ENCODE results near the gene CSMD2.

Gene CSMD2

DNA sequence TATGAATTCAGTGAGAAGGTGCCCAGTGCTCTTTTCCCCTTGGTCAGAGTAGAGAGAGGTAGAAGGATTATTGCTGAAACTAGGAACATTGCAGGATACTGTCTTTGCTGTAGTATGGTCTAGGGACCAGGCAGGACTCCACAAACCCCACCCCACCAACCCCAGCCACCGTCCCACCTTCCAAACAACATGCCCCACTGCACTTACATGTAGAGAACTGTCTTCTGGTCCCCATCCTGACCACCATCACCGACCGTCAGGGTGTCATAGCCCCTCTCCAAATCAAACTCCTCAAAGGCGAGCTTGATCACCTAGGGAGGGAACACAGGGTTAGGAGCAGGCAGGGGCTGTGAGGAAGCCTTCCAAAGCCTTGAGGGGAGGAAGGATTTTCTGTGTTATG is 372.8 kb downstream of the CSMD2 start:
- DNase-seq = no peak

DNA sequence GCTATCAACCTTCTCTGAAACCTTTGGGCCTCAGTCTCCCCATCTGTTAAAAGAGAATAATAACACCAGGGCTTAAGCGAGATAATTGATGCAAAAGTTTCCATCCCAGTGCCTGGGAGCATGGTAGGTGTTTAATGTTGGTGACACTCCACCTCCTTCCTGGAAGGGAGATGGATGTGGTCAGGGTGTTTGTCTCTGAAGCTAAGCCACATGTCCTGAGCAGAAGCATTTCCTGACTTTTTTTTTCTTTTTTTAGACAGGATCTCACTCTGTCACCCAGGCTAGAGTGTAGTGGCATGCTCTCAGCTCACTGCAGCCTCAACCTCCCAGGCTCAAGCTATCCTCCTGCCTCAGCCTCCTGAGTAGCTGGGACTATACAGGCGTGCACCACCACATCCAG is 373.8 kb downstream of the CSMD2 start:
- no peak for DNase-seq

DNA sequence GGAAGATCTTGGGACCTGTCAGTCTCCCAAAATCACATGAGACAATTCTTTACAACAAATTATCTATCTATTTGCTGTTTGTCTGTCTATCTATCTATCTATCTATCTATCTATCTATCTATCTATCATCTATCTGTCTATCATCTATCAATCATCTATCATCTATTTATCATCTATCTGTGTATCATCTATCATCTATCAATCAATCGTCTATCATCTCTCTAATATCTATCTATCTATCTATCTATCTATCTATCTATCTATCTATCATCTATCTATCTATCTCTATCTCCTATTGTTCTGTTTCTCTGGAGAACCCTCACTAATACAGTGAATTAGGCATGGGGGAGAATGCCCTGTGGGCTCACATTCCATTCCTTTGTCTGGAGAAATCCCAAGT is 374.5 kb downstream of the CSMD2 start:
- no peak for DNase-seq

DNA sequence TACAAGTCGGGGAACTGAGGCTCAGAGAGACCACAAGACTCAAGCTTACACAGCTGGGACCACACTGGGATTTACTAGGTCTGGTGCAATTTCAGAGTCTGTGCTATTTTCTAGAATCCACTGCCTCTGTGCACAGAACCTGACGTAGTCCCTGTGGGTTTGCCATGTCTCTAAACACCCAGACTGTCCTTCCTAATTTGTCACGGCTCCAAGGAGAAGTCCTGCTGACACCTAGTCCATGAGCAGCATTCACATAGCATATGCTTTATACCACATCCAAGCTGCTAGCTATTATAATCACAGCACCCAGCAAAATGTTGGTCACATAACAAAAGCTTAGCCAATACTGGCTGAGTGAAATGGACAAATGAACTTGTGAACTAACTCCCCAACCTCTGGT is 380.2 kb downstream of the CSMD2 start:
- no peak for DNase-seq

DNA sequence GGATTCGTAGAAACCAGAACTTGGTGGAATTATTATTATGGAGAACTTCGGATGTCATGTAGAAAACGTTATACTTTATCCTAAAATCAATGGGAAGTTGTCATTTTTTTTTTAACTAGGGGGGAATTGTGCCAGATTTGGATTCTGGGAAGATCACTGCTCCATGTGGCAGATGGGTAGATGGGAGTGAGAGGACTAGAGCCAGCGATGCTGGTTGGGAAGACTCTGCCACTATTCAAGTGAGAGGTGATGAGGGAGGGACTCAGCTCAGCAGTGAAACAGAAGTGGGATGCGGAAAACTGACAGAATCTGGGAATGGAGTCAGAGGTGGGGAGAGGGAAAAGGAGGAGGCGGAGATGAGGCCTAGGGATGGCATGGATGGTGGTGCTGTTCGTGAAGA is 382.3 kb downstream of the CSMD2 start:
- DNase-seq = no peak

DNA sequence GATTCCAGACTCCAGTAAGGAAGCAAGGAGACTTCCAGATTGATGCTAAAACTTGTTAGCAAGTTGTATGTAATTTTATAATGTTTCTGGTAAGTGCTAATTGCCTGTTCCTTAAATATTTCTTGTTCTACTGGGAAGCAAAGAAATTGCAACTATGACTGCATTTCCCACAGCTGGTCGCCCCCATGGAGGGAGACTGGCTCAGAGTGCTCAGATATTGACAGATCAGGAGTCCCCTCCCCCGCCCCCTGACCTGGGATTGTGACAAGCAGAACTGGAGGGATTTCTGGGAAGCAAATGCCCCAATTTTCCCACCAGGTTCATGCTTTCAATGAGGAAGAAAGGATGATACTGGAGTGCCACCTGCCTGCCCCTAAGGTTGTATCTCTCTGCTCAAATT is 383.4 kb downstream of the CSMD2 start:
- no peak for DNase-seq

DNA sequence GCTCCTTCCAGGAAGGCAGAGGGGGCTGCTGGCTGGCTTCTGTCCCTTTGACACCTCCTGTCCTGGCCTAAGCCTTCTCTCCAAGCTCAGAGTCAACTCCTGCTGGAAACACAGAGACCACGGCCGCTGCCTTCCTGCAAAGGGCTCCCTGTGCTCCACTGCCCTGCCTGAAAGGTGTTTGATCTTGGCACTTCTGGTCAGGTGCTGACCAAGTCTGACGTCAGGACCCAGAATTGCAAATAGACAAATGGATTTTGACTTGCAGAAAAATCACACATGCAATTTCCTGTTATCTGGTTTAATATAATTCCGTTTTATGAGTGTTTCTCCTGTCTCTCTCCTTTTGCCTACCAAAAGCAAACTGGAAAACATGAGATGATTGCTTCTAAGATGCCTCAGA is 387.7 kb downstream of the CSMD2 start:
- no peak for DNase-seq

DNA sequence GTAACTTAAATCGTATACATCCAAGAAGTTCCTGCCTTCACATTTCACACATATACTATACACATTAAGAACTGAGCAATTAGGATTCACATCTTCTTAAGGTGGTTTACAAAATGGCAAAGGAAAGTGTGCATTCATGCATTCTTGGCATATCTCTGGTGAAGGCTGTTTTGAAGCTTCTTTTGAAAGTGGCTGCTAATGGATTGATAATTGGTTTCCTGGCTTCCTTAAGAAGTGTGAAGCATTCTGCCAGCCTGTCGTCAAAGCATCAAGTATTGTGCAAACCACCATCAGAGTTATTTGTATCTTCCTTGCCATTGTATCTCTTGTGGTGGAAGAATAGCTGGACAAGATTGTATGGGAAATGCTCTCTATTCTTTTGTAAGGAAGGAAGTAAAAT is 396.2 kb downstream of the CSMD2 start:
- DNase-seq = no peak

DNA sequence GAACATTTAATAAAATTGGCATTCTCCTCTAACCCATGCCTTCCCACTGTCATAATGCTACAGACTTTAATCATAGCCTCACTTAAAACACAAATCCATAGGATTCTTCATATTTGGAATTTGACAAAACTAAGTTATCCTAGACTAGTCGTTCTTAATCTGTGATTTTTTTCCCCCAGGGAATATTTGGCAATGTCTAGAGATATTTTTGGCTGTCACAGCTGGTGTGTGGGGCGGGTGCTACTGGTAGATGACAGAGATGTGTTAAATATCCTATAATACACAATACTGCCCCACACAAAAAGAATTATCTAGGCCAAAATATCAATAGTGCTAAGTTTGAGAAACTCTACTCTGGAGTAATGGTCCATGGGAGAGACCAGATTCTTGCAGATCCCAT is 396.9 kb downstream of the CSMD2 start:
- DNase-seq = no peak

DNA sequence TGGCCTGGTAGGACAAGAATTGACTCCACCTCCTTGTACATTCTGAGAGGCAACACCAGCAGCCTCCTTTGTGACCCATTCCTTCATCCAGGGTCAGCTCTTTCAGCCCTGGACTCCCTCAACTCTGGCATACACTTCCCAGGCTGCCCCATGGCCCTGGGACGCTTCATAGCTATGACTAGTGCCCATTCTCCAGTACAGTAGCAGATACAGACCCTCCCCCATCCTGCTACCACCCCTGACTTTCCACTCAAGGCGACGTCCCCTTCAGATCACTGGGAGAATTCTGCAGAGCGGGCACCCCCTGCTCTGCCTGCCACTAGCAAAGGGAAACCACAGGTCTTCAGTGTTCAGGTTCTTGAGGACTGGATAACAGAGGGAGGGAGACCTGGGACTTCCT is 400.9 kb downstream of the CSMD2 start:
- no peak for DNase-seq

DNA sequence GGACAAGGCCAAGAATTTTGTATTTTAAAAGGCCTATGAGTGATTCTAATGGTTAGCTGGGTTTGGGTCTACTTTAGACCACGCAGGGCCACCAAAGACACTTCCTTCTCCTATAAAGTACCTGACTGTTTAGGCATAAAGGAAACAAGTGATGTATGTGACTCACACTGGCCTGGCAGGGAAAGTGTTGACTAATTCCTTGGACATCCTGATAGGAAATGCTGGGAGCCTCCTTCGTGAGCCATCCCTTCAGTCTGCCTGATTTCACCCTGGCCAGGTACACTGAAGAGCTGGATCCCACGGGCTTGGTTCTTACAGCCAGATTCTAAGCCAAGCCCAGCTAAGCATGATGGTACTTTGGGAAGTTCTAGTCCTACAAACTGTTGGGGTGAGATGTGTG is 401.6 kb downstream of the CSMD2 start:
- DNase-seq = no peak

DNA sequence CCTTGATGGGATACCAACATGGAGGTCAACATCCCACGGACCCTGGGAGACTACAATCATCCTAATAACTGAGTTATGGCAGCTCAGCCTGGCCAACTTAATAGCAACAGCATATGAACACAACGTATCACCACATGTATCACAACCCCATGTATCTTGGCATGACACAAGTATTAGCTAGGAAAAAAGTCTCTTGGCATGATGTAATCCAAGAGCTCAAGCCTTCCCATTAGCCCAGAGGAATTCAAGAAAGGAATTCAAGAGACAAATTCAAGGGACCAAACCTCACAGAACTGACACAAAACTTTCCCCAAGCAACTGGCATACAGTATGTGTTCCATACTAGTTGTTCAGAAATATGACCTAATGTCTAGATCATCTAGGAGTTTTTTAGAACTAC is 402.1 kb downstream of the CSMD2 start:
- DNase-seq = no peak

DNA sequence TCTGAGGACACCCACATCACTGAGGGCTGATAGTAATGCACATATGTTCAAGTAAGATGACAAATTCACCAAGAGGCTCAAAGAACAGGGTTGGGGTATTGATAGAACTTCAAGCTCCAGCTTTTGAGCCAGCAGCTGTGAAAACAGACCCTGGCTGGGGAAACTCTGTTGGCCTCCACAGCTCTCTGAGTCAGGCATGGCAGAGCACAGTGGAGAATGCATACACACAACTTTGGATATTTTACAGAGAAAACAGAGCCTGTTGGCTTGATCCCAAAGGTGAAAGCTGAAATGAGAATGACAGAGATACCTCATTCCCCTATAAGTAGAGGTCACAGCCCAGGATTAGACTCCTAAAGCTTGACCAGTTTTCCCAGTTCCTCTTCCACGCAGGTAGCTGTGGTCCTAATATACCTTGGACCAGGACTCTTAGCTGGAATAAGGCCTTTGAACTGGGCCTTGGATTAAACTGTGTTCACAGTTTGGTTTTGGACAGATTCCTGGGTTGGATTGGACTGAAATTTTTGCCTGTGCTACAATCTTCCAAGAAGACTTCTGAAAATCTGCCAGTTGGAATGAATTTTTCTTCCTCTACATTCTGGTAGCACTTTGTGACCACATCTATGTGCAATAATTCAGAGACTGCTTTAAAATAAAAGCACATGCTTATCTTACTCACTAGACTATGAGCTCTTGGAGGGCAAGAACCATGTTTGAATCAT is 402.8 kb downstream of the CSMD2 start:
- DNase-seq = no peak

DNA sequence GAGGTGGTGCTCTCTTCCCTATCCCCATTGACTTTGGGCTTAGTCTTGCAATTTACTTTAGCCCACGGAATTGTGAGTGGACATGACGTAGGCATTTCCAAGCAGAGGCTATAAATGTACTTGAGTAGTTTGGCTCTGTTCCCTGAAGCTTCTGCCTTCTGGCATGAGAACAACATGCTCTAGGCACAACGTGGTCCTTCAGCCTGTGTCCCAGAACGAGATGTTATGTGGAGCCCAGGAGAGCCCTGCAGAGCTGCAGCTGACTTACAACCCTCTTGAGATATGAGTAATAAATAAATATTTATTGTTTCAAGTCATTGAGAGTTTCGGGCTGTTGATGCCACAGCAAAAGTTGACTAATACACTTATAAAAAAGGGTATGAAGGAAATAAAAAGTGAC is 406.3 kb downstream of the CSMD2 start:
- DNase-seq = no peak

DNA sequence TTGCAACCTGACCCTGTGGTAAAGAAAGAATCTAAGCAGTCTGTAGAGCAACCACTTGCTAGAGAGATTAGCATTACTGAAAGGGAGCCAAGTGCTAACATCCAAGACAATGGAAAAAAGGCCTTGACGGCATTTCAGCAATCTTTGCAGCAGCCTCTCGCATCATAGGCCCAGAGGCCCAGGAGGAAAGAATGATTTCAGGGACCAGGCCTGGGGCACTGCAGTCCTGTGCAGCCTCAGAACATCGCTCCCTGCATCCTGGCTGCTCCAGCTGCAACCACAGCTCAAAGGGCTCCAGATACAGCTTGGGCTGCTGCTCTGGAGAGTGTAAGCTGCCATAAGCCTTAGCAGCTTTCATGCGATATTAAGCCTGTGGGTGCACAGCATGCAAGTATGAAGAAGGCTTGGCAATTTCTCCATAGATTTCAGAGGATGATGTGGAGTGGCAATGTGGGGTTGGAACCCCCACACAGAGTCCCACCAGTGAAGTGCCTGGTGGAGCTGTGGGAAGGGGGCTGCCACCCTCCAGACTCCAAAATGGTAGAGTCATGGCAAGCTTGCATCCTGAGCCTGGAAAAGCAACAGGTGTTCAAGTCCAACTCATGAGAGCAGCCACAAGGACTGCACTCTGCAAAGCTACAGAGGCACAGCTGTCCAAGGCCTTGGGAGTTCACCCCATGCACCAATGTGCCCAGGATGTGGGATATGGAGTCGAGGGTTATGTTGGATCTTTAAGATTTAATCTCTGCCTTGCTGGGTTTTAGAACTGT is 411.8 kb downstream of the CSMD2 start:
- no peak for DNase-seq

DNA sequence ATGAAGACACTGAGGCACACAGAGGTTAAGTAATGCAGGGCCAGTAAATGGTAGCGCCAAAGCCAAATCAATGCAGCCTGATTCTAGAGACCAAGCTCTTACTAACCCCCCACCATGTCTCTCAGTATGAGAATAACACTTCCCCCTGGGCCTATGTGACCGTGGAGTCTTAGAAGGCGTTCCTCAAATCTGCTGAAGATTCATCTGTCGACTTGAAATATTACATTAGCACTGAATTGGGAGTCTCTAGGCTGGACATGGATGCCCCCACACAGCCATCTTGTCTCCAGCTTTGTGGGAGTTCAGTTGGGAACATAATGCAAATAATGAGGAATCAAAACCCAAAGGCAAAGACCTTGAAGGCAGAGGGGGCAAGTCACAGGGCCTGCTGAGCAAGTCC is 419.1 kb downstream of the CSMD2 start:
- DNase-seq = no peak

DNA sequence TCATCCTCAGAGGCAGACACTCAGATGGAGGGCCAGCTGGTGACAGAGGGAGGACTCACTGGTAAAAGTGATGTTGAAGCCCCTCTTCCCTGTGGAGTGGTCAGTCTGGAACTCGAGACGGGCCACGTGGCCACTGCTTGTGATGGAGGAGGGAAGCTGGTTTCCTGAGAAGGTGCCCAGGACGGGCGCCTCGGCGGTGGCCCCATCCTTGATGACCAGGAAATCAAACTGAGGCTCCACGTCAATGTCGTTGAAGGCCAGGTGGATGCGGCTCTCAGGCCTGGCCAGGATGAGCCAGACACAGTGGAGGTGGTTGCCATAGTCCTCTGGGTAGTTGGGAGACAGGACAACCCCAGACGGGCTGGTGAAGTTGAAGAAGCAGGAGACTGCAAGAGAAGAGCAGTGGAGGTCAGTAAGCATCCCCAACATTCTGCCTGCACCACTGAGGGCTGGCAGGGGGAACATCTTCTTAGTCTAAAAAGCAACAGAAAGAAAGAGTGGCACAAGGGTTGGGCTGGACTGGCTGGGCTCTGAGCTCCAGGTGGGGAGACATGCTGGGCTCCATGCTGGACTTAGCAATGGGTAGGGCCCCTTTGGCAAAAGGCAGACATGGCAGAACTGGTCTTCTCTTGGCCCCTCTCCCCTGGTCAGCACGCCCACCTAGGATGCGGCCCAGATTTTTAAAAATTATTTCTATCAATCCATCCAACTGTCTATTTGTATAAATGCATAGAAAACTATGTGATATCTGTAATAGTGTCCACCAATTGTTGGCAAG is 421.6 kb downstream of the CSMD2 start:
- DNase-seq = no peak

DNA sequence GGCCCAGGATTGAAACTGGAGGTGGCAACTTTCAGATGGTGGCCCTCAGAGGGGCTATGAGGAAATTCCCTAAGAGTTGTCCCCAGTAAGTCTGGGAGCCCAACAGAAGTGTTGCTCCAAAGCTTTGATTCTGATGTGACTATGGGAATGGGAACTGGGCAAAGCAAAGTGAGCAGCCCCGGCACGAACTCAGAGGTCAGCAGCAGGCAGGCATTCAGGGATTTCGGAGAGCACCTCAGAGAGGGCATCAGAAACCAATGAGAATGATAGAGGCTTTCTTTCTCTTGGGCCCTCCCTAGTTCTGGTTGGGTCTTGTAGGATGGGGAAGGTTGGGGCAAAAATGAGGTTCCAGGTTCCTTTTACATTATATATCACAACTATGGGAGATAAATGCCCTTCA is 422.4 kb downstream of the CSMD2 start:
- DNase-seq = no peak

DNA sequence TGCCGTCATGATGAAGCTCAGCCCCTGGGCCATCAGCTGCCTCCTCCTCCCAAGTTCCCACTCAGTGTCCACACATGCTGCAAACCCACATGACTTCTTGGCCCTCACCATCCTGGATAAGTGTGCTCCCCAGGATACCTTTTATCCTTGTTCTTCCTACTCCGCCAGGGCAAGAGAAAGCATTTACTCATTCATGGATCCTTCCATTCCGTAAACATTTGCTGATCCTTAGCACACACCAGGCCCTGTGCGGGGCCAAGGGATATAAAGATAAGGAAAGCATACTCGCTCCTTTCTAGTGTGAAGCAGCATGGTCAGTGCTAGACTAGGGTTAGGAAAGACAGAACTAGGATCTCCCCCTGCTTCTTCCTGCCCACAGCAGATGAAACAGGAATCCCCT is 423.3 kb downstream of the CSMD2 start:
- DNase-seq = no peak

DNA sequence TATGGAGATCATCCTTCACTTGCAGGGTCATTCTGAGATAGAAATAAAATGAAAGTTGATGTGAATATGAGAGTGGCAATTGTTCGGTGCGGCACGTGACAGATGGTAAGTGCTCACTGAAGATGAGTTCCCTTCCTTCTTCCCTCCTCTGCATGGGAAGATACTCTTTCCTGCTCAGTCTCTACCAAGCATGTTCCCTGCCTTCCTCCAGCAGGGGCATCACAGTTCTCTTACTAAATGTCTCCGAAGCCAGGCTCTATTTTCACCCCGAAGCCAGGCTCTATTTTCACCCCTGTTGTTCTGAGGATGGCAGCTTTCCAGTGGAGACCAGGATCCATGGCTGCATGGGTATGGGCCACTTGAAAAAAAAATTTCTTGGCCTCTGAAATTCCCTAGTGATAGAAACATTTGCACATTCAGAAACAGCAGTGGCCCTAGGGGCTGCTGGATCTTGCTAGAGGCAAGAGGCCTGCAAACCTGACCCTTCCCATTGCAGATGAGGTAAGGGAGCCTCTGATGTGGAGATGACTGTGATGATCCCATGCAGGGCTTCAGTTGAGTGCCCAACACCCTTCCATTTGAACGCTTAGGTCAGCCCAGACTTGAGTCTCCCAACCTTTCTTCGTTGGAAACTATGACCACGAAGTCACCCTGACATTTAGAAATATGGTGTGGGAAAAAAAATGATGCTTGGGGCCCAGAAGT is 424.8 kb downstream of the CSMD2 start:
- no peak for DNase-seq

DNA sequence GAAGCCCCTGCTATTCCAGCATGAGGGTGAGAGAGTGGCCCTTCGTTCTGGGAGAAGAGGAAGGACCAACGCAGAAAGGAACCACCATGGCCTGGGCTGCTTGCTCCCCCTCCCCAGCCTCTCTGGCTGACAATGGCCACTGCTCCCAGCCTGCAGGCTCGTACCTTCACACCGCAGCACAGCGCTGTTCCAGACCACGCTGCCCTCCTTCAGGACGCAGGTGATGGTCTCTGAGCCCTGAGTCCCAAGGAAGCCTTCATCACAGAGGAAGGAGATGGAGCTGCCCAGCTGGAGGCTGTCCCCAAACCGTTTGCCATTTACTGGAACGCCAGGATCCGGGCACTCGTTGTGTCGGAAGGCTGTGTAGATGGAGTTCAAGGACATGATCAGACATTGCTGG is 426.1 kb downstream of the CSMD2 start:
- DNase-seq = no peak

DNA sequence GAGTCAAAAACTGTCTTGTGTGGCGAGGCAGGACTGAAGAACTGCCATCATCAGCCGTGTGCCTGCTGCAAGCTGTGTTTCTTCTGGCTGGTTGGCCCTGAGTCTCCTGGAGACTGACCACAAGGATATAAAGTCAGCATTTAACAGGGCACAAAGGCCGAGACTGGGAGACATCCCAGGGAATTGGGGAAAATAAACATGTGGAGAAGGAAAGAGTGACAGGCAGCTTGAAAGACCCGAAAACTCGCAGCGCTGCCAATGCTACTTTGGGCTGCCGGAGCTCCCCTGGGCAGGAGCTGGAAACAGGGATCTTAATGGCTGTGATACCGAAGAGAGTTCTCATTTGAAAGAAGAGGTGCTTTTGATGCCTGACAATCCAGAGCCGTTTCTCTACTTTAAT is 426.5 kb downstream of the CSMD2 start:
- no peak for DNase-seq

DNA sequence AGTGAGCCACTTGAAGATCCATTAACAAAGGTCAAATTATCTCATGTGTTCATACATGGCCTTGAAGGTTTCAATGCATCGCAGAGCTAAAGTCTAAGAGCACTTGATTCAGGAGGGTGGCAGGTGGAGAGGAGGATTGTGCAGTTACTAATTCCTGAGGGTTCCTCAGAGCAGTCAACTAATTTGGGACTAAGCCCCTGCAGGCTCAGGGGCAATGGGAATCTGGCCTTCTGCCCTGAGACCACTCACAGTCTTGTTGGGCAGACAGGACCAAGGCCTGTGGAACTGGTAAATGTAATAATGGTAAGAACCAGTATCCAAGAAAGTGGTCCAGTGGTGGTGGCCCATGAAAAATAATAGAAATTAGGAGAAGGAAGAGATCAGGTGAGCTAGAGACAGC is 428.5 kb downstream of the CSMD2 start:
- no peak for DNase-seq

Data from NCI-H1436 treated with DMSO at 0.1 percent for 48 hours (cell line).